Vagina (tissue), 2 donors: ENCODE results near the gene SPTBN1.

Experiments used
- CTCF ChIP-seq, 3 experiments: fragments of 450-650 bp in 2 of 3; fragments of 200-600 bp in 1 of 3; sonication (generic) in 1 of 3; IDR thresholded peaks; one replicate each; pipeline ENCODE4 v1.5.1; 2017 to 2019; ENCODE audit warnings: antibody characterized with exemption in 3 of 3, mild to moderate bottlenecking in 2 of 3, moderate library complexity in 2 of 3
- POLR2A ChIP-seq, 2 donors: fragments of 450-650 bp; IDR thresholded peaks; one replicate each; pipeline ENCODE4 v1.6.1; 2017; ENCODE audit warnings: antibody characterized with exemption in 2 of 2, mild to moderate bottlenecking in 2 of 2, moderate library complexity in 2 of 2
- POLR2AphosphoS5 ChIP-seq, 2 donors: sonication (generic); formaldehyde crosslinking; IDR thresholded peaks; one replicate each; pipeline ENCODE4 v1.9.0; 2017; ENCODE audit warnings: antibody characterized with exemption in 2 of 2, mild to moderate bottlenecking in 2 of 2, low read depth in 1 of 2; ENCODE audit not compliant: insufficient read depth in 1 of 2

- no peak for TF ChIP-seq POLR2AphosphoS5 (IDR thresholded peaks at IDR 0.05; ENCODE audit: insufficient read depth in 1 of 2, low read depth in 1 of 2)
- no peak for TF ChIP-seq CTCF (IDR thresholded peaks at IDR 0.05)
- TF ChIP-seq POLR2A (IDR thresholded peaks at IDR 0.05), result no peak
Measured at GRCh38 chr2:54663424-54664030, 207.4 kb downstream of the SPTBN1 start.
